Occipital lobe (tissue), 2 donors: Measurements from ENCODE around the gene SSTR4. TPM values are rescaled to one million over a fixed set of nuclear protein-coding genes. Genes with fewer than 3 reads are reported as not detected.

Experiments
- DNase-seq: peaks from one replicate; lab custom pipeline; 2025; lab: John Stamatoyannopoulos, UW
- total RNA-seq: library from RNA; depleted of rRNA; stranded (reverse); fragments of >200 nt; gene quantifications from one replicate; pipeline ENCODE4 v1.2.3, GENCODE V29; 2014

SSTR4 gene
- total RNA-seq, 1 donor from 2014 or later: not detected

GRCh38 chr20:23043376-23043775 lies 8.3 kb downstream of the SSTR4 start:
- DNase-seq: no peak

DNA sequence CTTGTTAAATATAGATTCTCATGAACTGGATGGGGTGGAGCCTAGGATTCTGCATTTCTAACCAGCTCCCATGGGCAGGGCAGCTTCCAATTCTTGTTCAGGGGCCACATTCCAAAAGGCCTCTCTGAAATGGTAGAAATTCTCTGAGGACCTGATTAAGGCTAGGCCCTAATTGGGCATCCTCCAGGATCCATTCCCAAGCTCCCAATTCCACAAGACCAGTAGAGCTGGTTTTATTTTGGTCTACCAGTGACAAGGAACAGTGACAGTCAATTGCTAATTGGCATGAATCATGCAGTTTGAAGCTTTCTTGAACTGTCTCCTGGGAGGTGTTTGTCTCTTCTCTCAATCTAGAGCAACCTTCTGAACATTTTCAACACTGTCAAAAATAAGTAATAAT lies 11.3 kb downstream of the SSTR4 start:
- DNase-seq: no peak

GRCh38 chr20:23047001-23047737 lies 12.1 kb downstream of the SSTR4 start:
- no peak for DNase-seq

DNA sequence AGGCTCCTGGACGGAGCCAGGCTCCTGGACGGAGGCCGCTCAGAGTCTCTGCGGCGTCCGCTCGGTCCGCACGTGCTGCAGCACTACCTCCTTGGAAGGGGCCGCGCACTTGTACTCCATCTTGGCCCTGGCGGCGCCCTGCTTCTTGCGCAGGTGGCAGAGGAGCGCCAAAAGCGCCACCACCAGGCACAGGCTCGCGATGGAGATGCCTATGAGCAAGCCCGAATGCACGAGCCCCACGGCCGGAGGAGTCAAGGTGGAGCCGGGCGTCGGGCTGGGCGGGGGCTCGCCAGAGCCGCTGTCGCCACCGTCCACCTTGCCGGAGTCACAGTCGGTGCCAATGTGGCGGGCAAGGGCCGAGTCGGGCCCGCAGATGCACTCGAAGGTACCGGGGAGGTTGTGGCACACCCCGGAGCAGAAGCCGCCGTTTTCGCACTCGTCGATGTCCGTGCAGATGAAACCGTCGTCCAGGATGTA lies 12.7 kb downstream of the SSTR4 start:
- no peak for DNase-seq

GRCh38 chr20:23048283-23049200 lies 13.4 kb downstream of the SSTR4 start:
- DNase-seq: no peak

- DNase-seq: no peak
Observed at GRCh38 chr20:23049201-23050075, 14.3 kb downstream of the SSTR4 start, which contains the start of gene THBD. THBD (minus strand) TSS chr20:23049672; CDS start chr20:23049504, 168 bp downstream.

DNA sequence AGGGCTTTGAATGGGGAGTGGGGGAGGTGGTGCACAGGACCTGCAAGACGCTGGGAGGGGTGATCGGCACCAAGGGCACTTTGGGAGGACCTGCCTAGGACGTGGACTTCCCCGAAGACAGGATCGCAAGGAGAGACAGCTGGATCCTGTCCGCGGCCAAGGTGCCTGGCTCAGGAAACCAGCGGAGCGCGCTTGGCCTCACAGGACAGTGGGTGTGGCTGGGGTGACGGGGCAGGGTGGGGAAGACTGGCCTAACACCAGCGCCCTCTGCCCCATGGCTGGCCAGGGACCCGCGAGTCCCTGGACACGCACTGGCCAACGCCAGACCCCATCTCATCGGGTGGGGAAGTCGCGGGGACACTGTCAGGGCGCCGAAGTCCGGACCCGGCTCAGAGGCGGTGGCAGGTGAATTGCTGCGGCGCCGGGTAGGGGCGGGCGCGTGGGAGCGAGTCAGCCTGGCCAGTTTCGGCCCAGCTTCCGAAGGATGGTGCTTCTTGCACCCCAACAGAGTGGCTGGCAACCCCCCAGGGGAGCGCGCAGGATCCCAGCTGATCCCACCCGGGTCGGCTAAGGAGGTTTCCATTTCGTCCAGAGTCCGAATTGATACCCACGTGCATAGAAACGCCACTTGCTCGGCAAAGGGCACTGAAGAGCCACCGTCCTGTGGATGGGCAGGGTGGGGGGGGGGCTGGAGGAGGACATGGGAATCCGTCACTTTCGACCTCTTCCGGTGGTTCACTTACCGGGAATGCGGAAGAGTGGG lies 15.1 kb downstream of the SSTR4 start:
- no peak for DNase-seq

- DNase-seq: no peak
Observed at GRCh38 chr20:23050847-23051627, 15.9 kb downstream of the SSTR4 start.

- DNase-seq: no peak
Observed at GRCh38 chr20:23052904-23053303, 17.8 kb downstream of the SSTR4 start.

GRCh38 chr20:23058240-23058639 lies 23.1 kb downstream of the SSTR4 start:
- DNase-seq: no peak

- DNase-seq: no peak
Observed at GRCh38 chr20:23059001-23059400, 23.9 kb downstream of the SSTR4 start.

DNA sequence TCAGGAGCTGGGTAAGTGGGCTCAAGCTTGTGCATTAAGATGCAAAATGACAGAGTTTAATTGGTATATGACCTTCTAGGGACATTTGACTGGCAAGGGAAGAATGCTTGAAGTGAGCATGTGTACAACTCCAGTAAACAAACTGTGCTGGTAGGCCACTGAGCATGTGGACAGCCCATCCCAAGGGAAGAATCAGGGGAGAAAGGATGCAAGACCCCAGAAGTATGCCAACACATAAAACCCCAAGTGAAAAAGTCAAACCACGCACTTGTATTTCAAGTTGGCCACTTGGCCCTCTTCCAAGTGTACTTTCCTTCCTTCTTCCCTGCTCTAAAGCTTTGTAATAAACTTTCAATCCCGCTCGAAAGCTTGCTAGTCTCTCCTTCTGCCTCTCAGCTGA lies 24.7 kb downstream of the SSTR4 start:
- no peak for DNase-seq

GRCh38 chr20:23060629-23061028 lies 25.5 kb downstream of the SSTR4 start:
- no peak for DNase-seq

DNA sequence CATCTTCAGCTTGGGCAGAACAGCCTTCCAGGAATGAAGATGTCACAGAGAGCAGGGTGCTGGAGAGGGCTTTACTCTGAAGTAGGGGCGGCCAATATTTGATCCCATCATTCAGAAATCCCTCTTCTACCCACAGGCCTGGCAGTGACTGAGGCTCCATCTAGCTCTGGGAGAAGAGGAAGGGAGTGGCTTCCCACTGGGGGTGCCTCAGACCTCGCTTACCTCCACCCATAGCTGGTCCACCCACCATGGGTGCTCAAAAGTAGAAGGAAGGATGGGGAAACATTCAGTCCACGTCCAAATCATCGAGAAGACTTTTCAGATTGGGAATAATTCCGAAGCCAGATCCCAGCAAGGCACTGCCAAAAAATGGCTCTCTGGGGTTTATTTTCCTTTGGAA lies 26.1 kb downstream of the SSTR4 start:
- no peak for DNase-seq

- no peak for DNase-seq
Observed at GRCh38 chr20:23061734-23062561, 26.8 kb downstream of the SSTR4 start.

DNA sequence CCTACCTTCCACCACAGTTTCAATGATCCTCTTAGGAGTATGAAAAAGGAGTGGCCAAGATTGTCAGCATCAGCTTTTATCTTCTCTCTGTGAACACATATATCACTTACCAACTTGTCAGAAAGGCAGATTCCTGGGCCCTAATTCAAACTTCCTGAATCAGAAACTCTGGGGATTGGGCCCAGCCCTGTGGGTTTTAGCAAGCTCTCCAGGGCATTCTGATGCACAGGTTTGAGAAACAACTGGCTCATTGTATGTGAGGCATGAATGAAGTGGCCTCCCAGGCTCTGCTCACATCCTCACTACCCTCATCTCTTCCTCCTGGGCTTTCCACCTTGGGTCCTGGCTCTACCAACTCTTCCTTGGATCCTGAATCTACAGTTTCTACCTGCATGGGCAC lies 27.5 kb downstream of the SSTR4 start:
- no peak for DNase-seq

- no peak for DNase-seq
Observed at GRCh38 chr20:23063168-23063567, 28.1 kb downstream of the SSTR4 start.

GRCh38 chr20:23063581-23063980 lies 28.5 kb downstream of the SSTR4 start:
- no peak for DNase-seq
